HG03025 (cell line): ENCODE data around the gene ANK3.

Source experiments
- ATAC-seq: cut with Tn5 transposase; IDR thresholded peaks from one replicate; pipeline ENCODE4 v1.9.1; 2021; ENCODE audit warnings: mild to moderate bottlenecking, moderate library complexity; ENCODE audit not compliant: unreplicated experiment, low FRiP score

Gene ANK3

GRCh38 chr10:60382946-60383681 lies 6.6 kb downstream of the ANK3 start:
- ATAC-seq, result no peak

GRCh38 chr10:60380781-60381180 lies 8.9 kb downstream of the ANK3 start:
- ATAC-seq, result no peak

- ATAC-seq, result no peak
These were observed 11.7 kb downstream of the ANK3 start for GRCh38 chr10:60377955-60378354.

- ATAC-seq, result no peak
These were observed 12.7 kb downstream of the ANK3 start for GRCh38 chr10:60377042-60377352.

- no peak for ATAC-seq
These were observed 13.2 kb downstream of the ANK3 start for GRCh38 chr10:60376221-60377041.

- ATAC-seq, result no peak
These were observed 14.2 kb downstream of the ANK3 start for GRCh38 chr10:60375293-60376004.

- no peak for ATAC-seq
These were observed 14.8 kb downstream of the ANK3 start for GRCh38 chr10:60374836-60375235.

GRCh38 chr10:60372436-60372835 lies 17.2 kb downstream of the ANK3 start:
- ATAC-seq, result no peak

- ATAC-seq, result no peak
These were observed 20.1 kb downstream of the ANK3 start for GRCh38 chr10:60369547-60369930.

GRCh38 chr10:60368875-60369546 lies 20.7 kb downstream of the ANK3 start:
- ATAC-seq, result no peak

- no peak for ATAC-seq
These were observed 21.8 kb downstream of the ANK3 start for GRCh38 chr10:60367901-60368300.

GRCh38 chr10:60367431-60367830 lies 22.2 kb downstream of the ANK3 start:
- no peak for ATAC-seq

- no peak for ATAC-seq
These were observed 22.7 kb downstream of the ANK3 start for GRCh38 chr10:60367024-60367423.

- ATAC-seq, result no peak
These were observed 26.5 kb downstream of the ANK3 start for GRCh38 chr10:60363187-60363586.

- no peak for ATAC-seq
These were observed 27.2 kb downstream of the ANK3 start for GRCh38 chr10:60362461-60362860.

GRCh38 chr10:60359066-60359465 lies 30.6 kb downstream of the ANK3 start:
- ATAC-seq, result no peak

- ATAC-seq, result peak; percentile 98
These were observed 31.4 kb downstream of the ANK3 start for GRCh38 chr10:60358282-60358681.

GRCh38 chr10:60353519-60354258 lies 36.0 kb downstream of the ANK3 start:
- ATAC-seq, result no peak

GRCh38 chr10:60352105-60352504 lies 37.6 kb downstream of the ANK3 start:
- peak; percentile 65 for ATAC-seq

GRCh38 chr10:60351191-60351853 lies 38.4 kb downstream of the ANK3 start:
- no peak for ATAC-seq
